SW 1271 (cell line): ENCODE data around the gene CDAN1.
A peak's percentile ranks its signal among the peaks of the same experiment; 100 is the strongest.
"Not testable (repeated sequence)": the region's sequence is repeated elsewhere in the genome, so short reads cannot be mapped to it uniquely, and the experiment has no call there.

Source experiments
- DNase-seq, 2 experiments: peaks; one replicate each; lab custom pipeline; 2025; lab: John Stamatoyannopoulos, UW

Gene CDAN1

DNA sequence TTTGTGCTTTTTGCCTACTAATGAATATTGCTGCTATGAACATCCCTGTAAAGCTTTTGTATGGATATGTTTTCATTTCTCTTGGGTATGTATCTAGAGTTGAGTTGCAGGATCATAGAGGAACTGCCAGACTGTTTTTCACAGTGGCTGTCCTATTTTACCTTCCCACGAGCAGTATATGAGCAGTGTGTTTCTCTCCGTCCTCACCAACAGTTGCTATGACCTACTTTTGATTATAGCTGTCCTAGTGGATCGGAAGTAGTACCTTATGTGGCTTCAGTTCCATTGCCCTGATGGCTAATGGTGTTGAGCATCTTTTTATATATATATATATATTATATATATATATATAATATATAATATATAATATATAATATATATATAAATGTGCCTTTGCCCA is 25.2 kb downstream of the CDAN1 start:
- DNase-seq, result no peak

DNA sequence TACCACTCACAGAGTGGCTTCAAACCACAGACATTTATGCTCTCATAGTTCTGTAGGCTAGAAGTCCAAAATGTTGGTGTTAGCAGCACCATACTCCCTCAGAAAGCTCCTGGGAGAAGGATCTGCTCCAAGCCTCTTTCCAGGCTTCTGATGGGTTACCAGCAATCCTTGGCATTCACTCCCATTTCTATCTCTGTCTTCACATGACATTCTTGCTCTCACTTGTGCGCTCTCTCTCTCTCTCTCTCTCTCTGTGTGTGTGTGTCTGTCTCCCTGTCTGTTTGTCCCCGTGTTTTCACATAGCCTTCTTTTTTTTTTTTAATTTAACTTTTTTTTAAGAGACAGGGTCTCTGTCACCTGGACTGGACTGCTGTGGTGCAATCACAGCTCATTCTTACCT is 26.3 kb downstream of the CDAN1 start:
- DNase-seq, result no peak

DNA sequence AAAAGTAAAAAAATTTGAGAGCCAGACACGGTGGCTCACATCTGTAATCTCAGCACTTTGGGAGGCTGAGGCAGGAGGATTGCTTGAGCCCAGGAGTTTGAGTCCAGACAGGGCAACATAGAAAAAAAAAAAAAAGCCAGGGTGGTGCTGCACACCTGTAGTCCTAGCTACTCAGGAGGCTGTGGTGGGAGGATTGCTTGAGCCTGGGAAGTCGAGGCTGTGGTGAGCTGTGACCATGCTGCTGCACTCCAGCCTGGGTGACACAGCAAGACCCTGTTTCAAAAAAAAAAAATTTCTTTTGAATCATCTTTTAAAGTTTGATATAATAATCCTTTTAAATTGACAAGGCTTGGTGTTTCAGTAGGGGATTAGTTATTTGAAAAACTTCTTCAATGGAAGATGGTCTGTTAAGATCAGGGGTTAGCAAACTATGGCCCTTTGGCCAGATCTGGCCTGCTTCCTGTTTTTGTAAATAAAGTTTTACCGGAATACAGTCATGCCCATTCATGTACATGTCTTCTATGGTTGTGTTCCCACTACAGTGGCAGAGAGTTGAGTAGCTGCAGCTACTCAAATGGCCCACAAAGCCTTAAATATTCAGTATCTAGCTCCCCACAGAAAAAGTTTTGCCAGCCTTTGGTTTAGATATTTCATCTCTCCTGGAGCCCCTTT is 28.9 kb downstream of the CDAN1 start:
- no peak for DNase-seq

DNA sequence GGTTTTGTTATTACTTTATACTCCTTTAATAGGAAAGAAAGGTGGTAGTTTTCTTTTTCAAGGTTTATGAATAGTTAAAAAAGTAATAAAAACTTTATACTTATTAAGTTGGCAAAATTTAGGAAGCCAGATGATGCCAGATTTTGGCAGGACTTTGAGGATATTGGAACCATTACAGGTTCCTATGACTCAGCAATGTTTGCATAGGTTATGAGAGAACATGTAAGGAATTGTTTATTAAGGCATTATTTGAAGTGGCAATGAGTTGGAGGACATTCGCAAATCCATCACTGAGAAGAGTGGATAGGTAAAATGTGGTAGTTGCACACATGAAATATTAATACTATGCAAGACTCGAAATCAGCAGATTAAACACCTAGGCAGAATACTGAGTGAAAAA is 29.9 kb downstream of the CDAN1 start:
- no peak for DNase-seq

DNA sequence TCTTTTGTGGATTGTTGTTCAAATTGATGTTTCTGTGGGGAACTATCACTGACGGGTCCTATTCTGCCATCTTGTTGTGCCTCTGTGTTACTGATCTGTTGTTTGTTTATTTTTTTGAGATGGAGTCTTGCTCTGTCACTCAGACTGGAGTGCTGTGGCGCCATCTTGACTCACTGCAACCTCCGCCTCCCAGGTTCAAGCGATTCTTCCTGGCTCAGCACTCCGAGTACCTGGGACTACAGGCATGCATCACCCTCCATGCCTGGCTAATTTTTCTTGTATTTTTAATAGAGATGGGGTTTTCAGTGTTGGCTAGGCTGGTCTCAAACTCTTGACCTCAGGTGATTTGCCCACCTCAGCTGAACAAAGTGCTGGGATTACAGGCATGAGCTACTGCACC is 31.6 kb downstream of the CDAN1 start:
- no peak for DNase-seq

DNA sequence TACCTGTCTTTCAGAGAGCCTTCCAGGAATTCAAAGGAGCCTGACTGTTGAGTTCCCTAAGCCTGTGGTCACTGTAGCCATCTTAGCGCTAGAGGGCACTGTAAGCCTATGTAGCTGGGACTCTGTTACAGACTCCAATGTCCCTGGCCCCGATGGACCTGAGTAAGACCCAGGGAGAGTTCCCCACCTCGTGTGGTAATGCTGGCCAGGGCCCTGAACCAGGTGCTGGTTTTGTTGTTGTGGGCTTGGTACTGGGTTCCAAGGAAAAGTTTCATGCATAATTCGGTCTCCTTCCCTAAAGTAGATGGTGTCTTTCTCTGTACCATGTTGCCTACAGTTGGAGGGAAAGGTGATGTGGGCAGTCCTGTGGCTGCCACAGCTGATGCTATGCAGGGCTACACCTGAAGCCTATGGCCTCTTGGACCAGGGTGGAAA is 32.4 kb downstream of the CDAN1 start:
- DNase-seq, result peak in 1 of 2 experiments; percentile 40

DNA sequence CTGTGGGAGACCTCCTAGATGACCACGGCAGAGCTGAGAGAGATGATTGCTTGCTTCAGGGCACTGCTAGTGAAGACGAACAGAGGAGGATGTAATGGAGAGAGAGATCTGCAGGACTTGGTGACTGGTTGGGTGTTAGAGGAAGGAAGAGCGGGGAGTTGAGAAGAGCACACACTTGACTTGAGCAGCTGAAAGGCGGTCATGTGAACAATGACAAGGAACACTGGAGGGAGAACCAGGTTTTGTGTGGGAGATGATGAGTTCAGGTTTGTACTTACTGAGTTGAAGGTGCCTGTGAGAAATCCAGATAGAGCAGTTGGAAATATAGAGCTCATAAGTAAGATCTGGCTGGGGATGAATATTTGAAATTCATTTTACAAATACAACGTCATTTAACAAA is 40.3 kb downstream of the CDAN1 start:
- no peak for DNase-seq

DNA sequence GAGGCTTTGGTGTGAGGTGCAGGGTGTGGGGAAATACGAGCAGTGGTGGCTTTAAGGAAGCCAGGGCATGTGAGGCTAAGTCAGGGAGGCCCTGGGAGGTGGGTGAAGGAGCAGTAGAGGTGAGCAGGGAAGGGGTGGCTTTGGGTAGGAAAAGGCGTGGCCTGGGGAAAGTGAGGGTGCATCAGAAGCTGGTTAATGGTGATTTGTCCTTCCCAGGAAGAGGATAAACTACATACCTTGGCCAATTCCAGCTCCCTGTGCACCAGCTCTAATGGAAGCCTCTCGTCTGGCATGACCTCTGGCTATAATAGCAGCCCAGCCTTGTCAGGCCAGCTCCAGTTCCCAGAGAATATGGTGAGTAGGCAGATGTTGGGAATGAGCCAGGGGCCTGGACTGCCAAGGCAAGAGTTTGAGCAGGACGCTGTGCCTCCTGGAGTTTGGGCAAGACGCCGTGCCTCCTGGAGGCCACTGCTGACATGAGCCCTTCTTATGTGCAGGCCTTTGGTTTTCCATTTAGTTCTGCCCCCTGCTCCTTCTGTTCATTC is 41.3 kb downstream of the CDAN1 start:
- no peak for DNase-seq

DNA sequence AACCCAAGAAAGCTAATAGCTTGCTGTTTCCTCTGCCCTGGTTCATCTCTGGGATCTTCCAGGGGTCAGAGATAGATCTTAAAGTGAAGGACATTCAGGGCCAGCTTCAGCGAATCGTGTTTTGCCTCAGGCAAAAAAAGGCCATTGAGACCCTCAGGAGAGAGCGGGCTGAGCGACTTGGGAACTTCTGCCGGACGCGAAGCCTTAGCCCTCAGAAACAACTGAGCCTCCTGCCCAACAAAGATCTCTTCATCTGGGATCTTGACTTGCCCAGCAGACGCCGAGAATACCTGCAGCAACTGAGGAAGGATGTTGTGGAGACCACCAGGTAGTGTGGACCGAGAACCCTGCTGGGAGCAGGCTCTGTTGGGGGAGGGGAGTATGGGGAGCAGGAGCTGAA is 42.5 kb downstream of the CDAN1 start:
- no peak for DNase-seq

DNA sequence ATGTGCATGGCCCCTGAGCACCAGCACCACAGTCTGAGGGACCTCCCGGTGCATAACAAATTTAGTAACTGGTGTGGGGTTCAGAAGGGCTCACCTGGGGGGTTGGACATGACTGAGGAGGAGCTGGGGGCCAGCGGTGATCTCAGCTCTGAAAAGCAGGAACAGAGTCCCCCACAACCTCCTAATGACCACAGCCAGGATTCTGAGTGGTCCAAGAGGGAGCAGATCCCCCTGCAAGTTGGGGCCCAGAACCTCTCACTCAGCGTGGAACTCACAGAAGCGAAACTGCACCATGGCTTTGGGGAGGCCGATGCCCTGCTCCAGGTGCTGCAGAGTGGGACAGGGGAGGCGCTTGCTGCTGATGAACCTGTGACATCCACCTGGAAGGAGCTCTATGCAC is 43.0 kb downstream of the CDAN1 start:
- DNase-seq, result no peak

DNA sequence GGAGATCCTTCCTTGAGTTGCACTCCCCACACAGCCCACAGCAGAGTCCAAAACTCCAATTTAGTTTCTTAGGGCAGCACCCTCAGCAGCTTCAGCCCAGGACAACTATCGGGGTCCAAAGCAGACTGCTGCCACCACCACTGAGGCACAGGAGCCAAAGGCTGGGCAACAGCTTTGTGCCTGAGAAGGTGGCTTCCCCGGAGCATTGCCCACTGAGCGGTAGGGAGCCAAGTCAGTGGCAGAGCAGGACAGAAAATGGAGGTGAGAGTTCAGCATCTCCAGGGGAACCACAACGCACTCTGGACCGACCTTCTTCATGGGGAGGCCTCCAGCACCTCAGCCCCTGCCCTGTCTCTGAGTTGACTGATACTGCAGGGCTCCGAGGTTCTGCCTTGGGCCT is 43.4 kb downstream of the CDAN1 start:
- no peak for DNase-seq

DNA sequence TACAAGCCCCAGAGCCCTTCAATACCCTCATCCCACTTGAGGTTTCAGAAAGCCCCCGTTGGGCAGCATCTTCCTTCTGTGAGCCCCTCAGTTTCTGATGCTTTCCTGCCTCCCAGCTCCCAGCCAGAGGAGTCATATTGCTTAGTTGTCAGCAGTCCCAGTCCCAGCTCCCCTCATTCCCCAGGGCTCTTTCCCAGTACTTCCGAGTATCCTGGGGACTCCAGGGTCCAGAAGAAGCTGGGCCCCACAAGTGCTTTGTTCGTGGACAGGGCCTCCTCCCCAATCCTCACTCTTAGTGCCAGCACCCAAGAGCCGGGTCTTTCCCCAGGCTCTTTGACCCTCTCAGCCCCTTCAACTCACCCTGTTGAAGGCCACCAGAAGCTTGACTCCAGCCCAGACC is 43.9 kb downstream of the CDAN1 start:
- no peak for DNase-seq

DNA sequence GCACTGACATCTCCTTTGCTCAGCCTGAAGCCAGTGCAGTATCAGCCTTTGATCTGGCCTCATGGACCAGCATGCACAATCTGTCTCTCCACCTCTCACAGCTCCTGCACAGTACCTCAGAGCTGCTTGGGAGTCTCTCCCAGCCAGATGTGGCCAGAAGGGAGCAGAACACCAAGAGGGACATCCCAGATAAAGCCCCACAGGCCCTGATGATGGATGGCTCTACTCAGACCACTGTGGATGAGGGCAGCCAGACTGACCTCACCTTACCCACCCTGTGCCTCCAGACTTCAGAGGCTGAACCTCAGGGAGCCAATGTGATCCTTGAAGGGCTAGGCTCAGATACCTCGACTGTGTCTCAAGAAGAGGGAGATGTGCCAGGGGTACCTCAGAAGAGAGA is 44.4 kb downstream of the CDAN1 start:
- no peak for DNase-seq

DNA sequence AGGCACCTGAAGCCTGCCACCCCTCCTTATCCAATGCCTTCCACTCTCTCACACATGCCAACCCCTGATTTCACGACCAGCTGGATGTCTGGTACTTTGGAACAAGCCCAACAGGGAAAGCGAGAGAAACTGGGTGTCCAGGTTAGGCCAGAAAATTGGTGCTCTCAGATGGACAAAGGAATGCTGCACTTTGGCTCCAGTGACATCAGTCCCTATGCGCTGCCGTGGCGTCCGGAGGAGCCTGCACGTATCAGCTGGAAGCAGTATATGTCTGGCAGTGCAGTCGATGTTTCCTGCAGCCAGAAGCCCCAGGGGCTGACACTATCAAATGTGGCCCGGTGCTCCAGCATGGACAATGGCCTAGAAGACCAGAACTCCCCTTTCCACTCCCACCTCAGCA is 45.2 kb downstream of the CDAN1 start:
- no peak for DNase-seq

DNA sequence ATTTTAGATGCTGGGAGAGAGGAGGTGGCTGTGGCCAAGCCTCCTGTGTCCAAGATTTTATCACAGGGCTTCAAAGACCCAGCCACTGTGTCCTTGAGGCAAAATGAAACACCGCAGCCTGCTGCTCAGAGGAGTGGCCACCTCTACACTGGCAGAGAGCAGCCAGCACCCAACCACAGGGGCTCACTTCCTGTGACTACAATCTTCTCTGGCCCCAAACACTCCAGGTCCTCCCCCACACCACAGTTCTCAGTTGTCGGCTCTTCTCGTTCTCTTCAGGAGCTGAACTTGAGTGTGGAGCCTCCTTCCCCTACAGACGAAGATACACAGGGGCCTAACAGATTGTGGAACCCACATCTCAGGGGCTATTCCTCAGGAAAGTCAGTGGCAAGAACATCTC is 45.6 kb downstream of the CDAN1 start:
- no peak for DNase-seq

DNA sequence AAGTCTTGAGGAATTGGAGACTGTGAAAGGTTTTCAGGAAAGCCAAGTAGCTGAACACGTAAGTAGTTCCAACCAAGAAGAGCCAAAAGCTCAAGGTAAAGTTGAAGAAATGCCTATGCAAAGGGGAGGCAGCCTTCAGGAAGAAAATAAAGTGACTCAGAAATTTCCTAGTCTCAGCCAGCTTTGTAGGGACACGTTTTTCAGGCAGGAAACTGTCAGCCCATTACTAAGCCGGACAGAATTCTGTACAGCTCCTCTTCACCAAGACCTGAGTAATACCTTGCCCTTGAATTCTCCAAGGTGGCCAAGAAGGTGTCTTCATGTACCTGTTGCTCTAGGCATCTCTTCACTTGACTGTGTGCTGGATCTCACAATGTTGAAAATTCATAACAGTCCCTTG is 48.6 kb downstream of the CDAN1 start:
- DNase-seq, result no peak

DNA sequence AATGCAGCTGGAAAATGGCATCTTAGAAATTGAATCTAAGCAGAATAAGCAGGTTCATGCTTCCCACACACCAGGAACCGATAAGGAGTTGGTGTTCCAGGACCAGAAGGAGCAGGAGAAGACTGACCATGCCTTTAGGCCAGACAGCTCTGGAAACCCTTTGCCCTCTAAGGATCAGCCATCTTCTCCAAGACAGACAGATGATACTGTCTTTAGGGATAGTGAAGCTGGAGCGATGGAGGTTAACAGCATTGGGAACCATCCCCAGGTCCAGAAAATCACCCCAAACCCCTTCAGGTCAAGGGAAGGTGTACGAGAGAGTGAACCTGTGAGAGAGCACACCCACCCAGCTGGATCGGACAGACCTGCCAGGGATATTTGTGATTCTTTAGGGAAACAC is 49.2 kb downstream of the CDAN1 start:
- DNase-seq, result no peak

DNA sequence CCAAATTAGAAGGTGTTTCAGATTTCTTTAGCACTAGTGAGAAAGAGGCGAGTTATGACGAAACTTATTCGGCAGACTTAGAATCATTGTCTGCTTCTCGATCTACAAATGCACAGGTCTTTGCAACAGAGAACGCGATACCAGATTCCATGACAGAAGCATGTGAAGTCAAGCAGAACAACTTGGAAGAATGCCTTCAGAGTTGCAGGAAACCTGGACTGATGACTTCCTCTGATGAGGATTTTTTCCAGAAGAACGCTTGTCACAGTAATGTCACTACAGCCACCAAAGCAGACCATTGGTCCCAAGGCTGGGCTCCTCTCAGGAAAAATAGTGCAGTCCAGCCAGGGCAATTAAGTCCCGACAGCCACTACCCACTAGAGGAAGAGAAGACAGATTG is 50.6 kb downstream of the CDAN1 start:
- DNase-seq, result no peak

DNA sequence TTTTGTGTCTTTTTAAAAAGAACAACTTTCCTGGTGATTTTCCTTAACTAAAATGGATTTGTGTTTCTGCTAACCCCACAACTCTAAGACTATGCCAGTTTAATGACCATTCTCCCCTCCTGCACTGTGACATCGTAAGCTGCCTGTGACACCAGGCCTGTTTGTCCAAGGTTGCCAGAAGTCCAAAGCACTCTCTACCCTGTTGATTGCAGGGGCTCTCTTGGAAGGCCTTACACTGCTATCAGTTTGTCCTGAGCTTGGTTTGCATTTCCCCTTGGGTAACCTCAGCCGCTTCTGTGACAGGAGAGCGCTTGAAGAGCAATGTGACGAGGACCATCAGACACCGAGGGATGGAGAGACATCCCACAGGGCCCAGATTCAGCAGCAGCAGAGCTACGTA is 55.8 kb downstream of the CDAN1 start:
- DNase-seq, result no peak

DNA sequence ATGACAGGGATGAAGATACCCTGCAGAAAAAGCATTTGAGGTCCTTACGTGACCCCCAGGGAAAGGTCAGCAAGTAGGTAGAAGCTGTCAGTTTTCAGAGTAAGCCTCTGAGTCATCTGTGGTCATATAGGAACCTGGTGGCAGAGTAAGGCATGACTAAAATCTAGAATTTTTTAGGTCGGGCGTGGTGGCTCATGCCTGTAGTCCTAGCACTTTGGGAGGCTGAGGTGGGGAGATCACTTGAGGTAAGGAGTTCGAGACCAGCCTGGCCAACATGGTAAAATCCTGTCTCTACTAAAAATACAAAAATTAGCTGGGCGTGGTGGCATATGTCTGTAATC is 56.8 kb downstream of the CDAN1 start:
- DNase-seq, result not testable (repeated sequence)

DNA sequence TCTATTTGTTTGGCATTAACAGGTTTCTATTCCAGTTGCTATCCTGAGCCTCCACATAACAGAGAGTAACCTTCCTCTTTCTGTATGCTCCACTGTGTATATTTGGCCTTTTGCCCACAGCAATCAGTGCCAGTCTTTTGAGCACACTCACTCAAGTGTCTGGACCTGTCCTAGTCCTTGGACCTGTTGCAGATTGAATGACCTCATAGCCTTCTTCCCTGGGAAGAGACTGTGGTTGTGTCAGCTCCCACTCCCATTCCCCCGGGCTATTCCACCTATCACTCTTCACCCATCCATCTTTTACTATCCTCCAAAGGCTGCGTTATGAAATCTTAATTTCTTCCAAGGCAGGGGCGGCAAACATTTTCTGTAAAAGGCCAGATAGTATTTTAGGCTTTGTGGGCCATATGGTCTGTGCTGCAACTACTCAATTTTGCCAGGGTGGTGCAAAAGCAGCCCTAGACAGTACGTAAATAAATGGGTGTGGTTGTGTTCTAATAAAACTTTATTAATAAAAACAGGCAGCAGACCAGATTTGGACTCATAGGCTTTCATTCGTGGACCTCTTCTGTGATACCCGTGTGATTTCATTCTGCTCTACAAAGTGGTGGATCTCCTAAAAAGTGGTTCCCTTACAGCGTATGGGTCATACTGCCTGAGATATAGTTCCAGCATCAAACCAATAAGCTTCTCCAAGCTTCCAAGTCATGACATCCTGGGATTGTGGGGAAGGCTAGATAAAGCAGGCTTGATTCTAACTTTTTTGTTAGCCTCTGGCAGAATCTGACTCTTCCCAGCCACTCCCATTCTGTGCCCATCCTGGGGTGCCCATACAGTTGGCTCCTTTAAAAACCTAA is 57.4 kb downstream of the CDAN1 start:
- no peak for DNase-seq

DNA sequence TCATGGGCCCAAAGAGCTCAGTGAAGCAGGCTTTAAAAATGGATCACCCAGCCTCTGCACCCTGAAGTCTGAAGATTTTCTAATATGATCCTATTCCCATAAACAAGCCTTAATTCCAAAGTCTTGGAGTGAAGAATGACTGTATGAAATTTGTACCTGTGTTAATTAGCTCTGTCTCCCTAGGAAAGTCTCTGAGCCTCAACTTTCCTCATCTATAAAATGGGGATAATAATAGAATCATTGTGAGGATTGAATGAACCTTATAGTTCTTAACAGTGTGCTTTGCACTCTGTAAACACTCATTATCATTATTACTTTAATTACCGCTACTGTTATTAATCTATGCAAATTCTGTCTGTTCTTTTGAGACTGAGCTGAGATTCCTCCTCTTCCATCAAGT is 61.9 kb downstream of the CDAN1 start:
- no peak for DNase-seq

DNA sequence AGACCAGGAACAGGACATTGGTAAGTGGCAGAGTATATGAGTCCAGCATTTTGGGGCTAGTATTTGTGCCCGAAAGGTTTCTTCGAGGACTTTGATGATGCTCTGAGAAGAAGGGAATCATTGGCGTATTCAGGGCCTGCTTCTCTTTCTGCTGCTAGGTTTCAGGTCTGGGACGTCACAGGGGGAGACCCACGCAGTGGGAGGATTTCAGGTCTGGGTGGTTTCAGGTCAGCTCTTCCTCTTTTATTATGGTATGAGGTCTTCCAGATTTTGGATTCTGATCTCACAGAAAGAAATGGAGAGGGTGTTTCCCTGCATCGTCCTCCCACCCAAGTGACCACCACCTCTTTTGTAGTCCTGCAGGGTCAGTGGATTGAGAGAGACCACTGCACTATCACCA is 62.5 kb downstream of the CDAN1 start:
- DNase-seq, result no peak
